ENCODE measurements around the gene SOST. TPM values are rescaled to one million over a fixed set of nuclear protein-coding genes. Genes with fewer than 3 reads are reported as not detected.
A peak's percentile ranks its signal among the peaks of the same experiment; 100 is the strongest.

Gene SOST
- polyA plus RNA-seq, 1 donor from 2014 or later, result 0.10 TPM

DNA sequence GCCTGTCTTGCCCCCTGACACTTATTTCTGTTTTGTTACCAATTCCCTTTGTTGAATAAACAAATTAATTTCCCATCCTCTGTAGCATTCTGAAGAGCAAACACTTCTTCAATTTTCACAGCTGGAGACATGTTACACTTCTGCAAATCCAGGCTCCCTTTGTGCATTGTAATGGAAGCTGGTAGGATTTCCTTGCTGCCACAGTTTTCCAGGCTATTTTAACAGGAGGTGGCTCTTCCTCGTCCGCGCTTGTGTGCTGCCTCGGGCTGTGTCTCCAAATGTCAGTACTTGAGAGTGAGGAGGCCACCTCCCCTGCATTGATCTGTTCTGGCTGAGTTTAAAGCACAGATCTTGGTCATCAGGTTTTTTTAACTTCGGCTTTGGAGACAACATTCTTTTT is 40.0 kb downstream of the SOST start:
- no peak overlapping the region for H2AFZ ChIP-seq (ENCODE audit: low read depth, low read length)

DNA sequence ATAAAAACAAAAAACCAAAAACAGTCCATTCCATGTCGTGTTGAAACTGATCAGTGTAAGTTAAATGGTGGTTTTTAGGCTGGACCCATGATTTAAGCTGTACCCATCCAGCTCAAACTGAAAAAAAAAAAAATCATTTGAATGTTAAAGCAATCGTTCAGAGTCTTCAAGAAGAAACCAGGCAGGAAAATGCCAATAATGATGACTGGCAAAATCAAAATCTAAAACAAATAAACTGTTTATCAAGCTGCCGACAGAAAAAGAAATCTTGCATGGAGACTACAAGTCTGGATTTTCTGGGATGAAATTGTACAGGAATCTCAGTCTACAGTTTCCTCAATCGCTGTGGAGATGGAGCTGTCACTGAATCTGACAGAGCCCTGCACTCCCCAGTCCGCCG is 40.7 kb downstream of the SOST start:
- TF ChIP-seq RAD21 (conservative IDR thresholded peaks at IDR 0.05), result no peak
- no peaks in the 10 kb centered on the region for H4K20me1 ChIP-seq (ENCODE audit: insufficient read depth)
- no peak overlapping the region for H3K9ac ChIP-seq (ENCODE audit: low read length)
- H3K9me3 ChIP-seq (ENCODE audit: low read length), result no peaks in the 10 kb centered on the region
- no peaks in the 10 kb centered on the region for H3K9me2 ChIP-seq (ENCODE audit: insufficient read depth, low read length)
- no peak overlapping the region for H2AFZ ChIP-seq (ENCODE audit: low read depth, low read length)
- no peaks in the 10 kb centered on the region for H3F3A ChIP-seq (ENCODE audit: insufficient read depth, low read length, poor library complexity, severe bottlenecking)
- H3K79me2 ChIP-seq (replicated peaks; ENCODE audit: insufficient read depth, low read length), result no peaks in the 10 kb centered on the region
- no peak overlapping the region for H3K4me3 ChIP-seq (ENCODE audit: low read length)
- H3K27ac ChIP-seq (ENCODE audit: low read length), result no peak overlapping the region
- no peaks in the 10 kb centered on the region for H3K36me3 ChIP-seq (ENCODE audit: insufficient read depth, low read length)
- peaks cover 33% of the 10 kb centered on the region for H3K27me3 ChIP-seq (ENCODE audit: insufficient read depth, low read depth, low read length)
- no peak overlapping the region for H3K4me2 ChIP-seq (ENCODE audit: low read length)

More for the DNA sequence above, 40.0 kb downstream of the SOST start:
- H3K9me2 ChIP-seq (ENCODE audit: insufficient read depth, low read length), result no peaks in the 10 kb centered on the region
- no peaks in the 10 kb centered on the region for H4K20me1 ChIP-seq (ENCODE audit: insufficient read depth)
- H3K36me3 ChIP-seq (ENCODE audit: insufficient read depth, low read length), result no peaks in the 10 kb centered on the region
- no peak overlapping the region for H3K9ac ChIP-seq (ENCODE audit: low read length)
- no peaks in the 10 kb centered on the region for H3K79me2 ChIP-seq (replicated peaks; ENCODE audit: insufficient read depth, low read length)
- H3K4me3 ChIP-seq (ENCODE audit: low read length), result no peak overlapping the region
- H3F3A ChIP-seq (ENCODE audit: insufficient read depth, low read length, poor library complexity, severe bottlenecking), result no peaks in the 10 kb centered on the region
- H3K27me3 ChIP-seq (ENCODE audit: insufficient read depth, low read depth, low read length), result peaks cover 26% of the 10 kb centered on the region
- no peak overlapping the region for H3K27ac ChIP-seq (ENCODE audit: low read length)
- TF ChIP-seq CTCF (IDR thresholded peaks at IDR 0.05; ENCODE audit: poor library complexity, severe bottlenecking) (no peak), REST (IDR thresholded peaks at IDR 0.05; ENCODE audit: borderline replicate concordance) (peak; percentile 14)
- H3K4me2 ChIP-seq (ENCODE audit: low read length), result no peak overlapping the region
- no peaks in the 10 kb centered on the region for H3K9me3 ChIP-seq (ENCODE audit: low read length)

- H3F3A ChIP-seq (ENCODE audit: insufficient read depth, low read length, poor library complexity, severe bottlenecking), result no peaks in the 10 kb centered on the region
- H3K27me3 ChIP-seq (ENCODE audit: insufficient read depth, low read depth, low read length), result peaks cover 33% of the 10 kb centered on the region
- no peaks in the 10 kb centered on the region for H4K20me1 ChIP-seq (ENCODE audit: insufficient read depth)
- H3K9me3 ChIP-seq (ENCODE audit: low read length), result no peaks in the 10 kb centered on the region
- H3K27ac ChIP-seq (ENCODE audit: low read length), result no peak overlapping the region
- no peak overlapping the region for H2AFZ ChIP-seq (ENCODE audit: low read depth, low read length)
- H3K4me3 ChIP-seq (ENCODE audit: low read length), result no peak overlapping the region
- H3K9ac ChIP-seq (ENCODE audit: low read length), result no peak overlapping the region
- no peaks in the 10 kb centered on the region for H3K36me3 ChIP-seq (ENCODE audit: insufficient read depth, low read length)
- H3K79me2 ChIP-seq (replicated peaks; ENCODE audit: insufficient read depth, low read length), result no peaks in the 10 kb centered on the region
- H3K9me2 ChIP-seq (ENCODE audit: insufficient read depth, low read length), result no peaks in the 10 kb centered on the region
- H3K4me2 ChIP-seq (ENCODE audit: low read length), result no peak overlapping the region
- TF ChIP-seq REST (IDR thresholded peaks at IDR 0.05; ENCODE audit: borderline replicate concordance) (no peak), EP300 (conservative IDR thresholded peaks at IDR 0.05; ENCODE audit: poor library complexity, severe bottlenecking) (no peak), EZH2 (IDR thresholded peaks at IDR 0.05; ENCODE audit: borderline replicate concordance, insufficient read depth, low read length, poor library complexity, severe bottlenecking) (no peak), CTCF (IDR thresholded peaks at IDR 0.05; ENCODE audit: poor library complexity, severe bottlenecking) (no peak), TAF1 (IDR thresholded peaks at IDR 0.05; ENCODE audit: low read depth) (no peak), SMC3 (conservative IDR thresholded peaks at IDR 0.05; ENCODE audit: poor library complexity) (no peak), RAD21 (conservative IDR thresholded peaks at IDR 0.05) (no peak), MXI1 (conservative IDR thresholded peaks at IDR 0.05; ENCODE audit: poor library complexity, severe bottlenecking) (no peak), POLR2AphosphoS5 (IDR thresholded peaks at IDR 0.05) (no peak)
Measured at GRCh38 chr17:43714465-43715149, 44.0 kb downstream of the SOST start.

Measured in neural cell (in vitro differentiated cells).